Loucy (cell line): ENCODE data around the gene CERS6.

Source experiments
- H2AFZ ChIP-seq: fragments of 200-600 bp; sonication (generic); 2 replicates; pipeline ENCODE4 v1.6.0; 2016; ENCODE audit warnings: antibody characterized with exemption, mild to moderate bottlenecking, low read length, moderate library complexity
- H3F3A ChIP-seq: fragments of 200-600 bp; 2 replicates; pipeline ENCODE4 v1.6.0; 2016; ENCODE audit warnings: antibody characterized with exemption, low read depth, mild to moderate bottlenecking
- H3K27me3 ChIP-seq: fragments of 200-600 bp; sonication (generic); 2 replicates; pipeline ENCODE4 v1.6.1; 2014; ENCODE audit warnings: low read length, mild to moderate bottlenecking; ENCODE audit not compliant: insufficient read depth, poor library complexity, severe bottlenecking
- H3K36me3 ChIP-seq: fragments of 200-600 bp; sonication (generic); 2 replicates; pipeline ENCODE4 v1.6.1; 2016; ENCODE audit warnings: low read length; ENCODE audit not compliant: insufficient read depth
- H3K4me1 ChIP-seq: fragments of 200-600 bp; sonication (generic); 2 replicates; pipeline ENCODE4 v1.5.1; 2014; ENCODE audit warnings: low read length, mild to moderate bottlenecking; ENCODE audit not compliant: insufficient read depth, poor library complexity, severe bottlenecking
- H3K4me2 ChIP-seq: fragments of 200-600 bp; sonication (generic); 2 replicates; pipeline ENCODE4 v1.6.0; 2014; ENCODE audit warnings: antibody characterized with exemption, low read length, low read depth, mild to moderate bottlenecking; ENCODE audit not compliant: poor library complexity, severe bottlenecking
- H3K4me3 ChIP-seq: fragments of 200-600 bp; sonication (generic); 2 replicates; pipeline ENCODE4 v1.5.1; 2014; ENCODE audit warnings: low read length, mild to moderate bottlenecking, mixed read lengths; ENCODE audit not compliant: poor library complexity, severe bottlenecking
- H3K79me2 ChIP-seq: fragments of 200-600 bp; sonication (generic); 2 replicates; pipeline ENCODE4 v1.6.1; 2014; ENCODE audit warnings: low read length; ENCODE audit not compliant: insufficient read depth
- H3K9ac ChIP-seq: fragments of 200-600 bp; sonication (generic); 2 replicates; pipeline ENCODE4 v1.6.0; 2014; ENCODE audit warnings: mild to moderate bottlenecking, low read depth, low read length, moderate library complexity; ENCODE audit not compliant: poor library complexity, severe bottlenecking
- H3K9me2 ChIP-seq: fragments of 200-600 bp; sonication (generic); replicated peaks from 2 replicates; pipeline ENCODE4 v1.6.1; 2016; ENCODE audit warnings: low read depth, low read length, mixed read lengths
- H3K9me3 ChIP-seq: fragments of 200-600 bp; sonication (generic); 2 replicates; pipeline ENCODE4 v1.6.1; 2014; ENCODE audit warnings: mild to moderate bottlenecking, antibody characterized with exemption, low read length, low read depth; ENCODE audit not compliant: insufficient read depth
- H4K20me1 ChIP-seq: fragments of 200-600 bp; sonication (generic); 2 replicates; pipeline ENCODE4 v1.6.0; 2014; ENCODE audit warnings: antibody characterized with exemption, low read length, mild to moderate bottlenecking; ENCODE audit not compliant: insufficient read depth, poor library complexity, severe bottlenecking
- CTCF ChIP-seq: fragments of 200-600 bp; sonication (generic); conservative IDR thresholded peaks from 2 replicates; pipeline ENCODE4 v1.5.1; 2014; ENCODE audit warnings: mild to moderate bottlenecking, antibody characterized with exemption, low read length
- EZH2phosphoT487 ChIP-seq: fragments of 200-600 bp; IDR thresholded peaks from 2 replicates; pipeline ENCODE4 v1.6.1; 2018; ENCODE audit warnings: antibody characterized with exemption, mild to moderate bottlenecking, moderate library complexity, borderline replicate concordance

CERS6 gene

GRCh38 chr2:168568476-168569267, 112.6 kb downstream of the CERS6 start:
- Histone ChIP-seq H3K79me2 (0 out of 2 replicates have a peak, but pooled peaks cover 7% of the 10 kb centered on the region), H2AFZ (no peak overlapping the region), H3K36me3 (no peaks in the 10 kb centered on the region), H3K4me2 (no peak overlapping the region), H4K20me1 (peaks cover 3% of the 10 kb centered on the region), H3K9me3 (no peaks in the 10 kb centered on the region), H3K9me2 (no peaks in the 10 kb centered on the region), H3K9ac (no peak overlapping the region), H3K4me3 (no peak overlapping the region), H3K4me1 (peaks cover 8% of the 10 kb centered on the region), H3F3A (no peaks in the 10 kb centered on the region), H3K27me3 (no peaks in the 10 kb centered on the region)
- no peak for TF ChIP-seq CTCF
- no peak for TF ChIP-seq EZH2phosphoT487

- TF ChIP-seq EZH2phosphoT487 (no peak), CTCF (no peak)
- no peak overlapping the region for H3K4me3 ChIP-seq
- H2AFZ ChIP-seq, result no peak overlapping the region
- peaks cover 3% of the 10 kb centered on the region for H3K4me1 ChIP-seq
- no peaks in the 10 kb centered on the region for H3K9me2 ChIP-seq
- H3K27me3 ChIP-seq, result no peaks in the 10 kb centered on the region
- no peaks in the 10 kb centered on the region for H3F3A ChIP-seq
- 0 out of 2 replicates have a peak, but pooled peaks cover 7% of the 10 kb centered on the region for H3K79me2 ChIP-seq
- H3K4me2 ChIP-seq, result no peak overlapping the region
- H3K9ac ChIP-seq, result no peak overlapping the region
- H4K20me1 ChIP-seq, result peaks cover 3% of the 10 kb centered on the region
- no peaks in the 10 kb centered on the region for H3K36me3 ChIP-seq
- no peaks in the 10 kb centered on the region for H3K9me3 ChIP-seq
Measured at GRCh38 chr2:168571061-168571460, 115.0 kb downstream of the CERS6 start.

- H3F3A ChIP-seq, result no peaks in the 10 kb centered on the region
- H3K79me2 ChIP-seq, result peaks cover 12% of the 10 kb centered on the region; the same call in 1 of the 2 replicates
- peaks cover 3% of the 10 kb centered on the region for H3K4me1 ChIP-seq
- no peaks in the 10 kb centered on the region for H3K36me3 ChIP-seq
- H3K4me3 ChIP-seq, result no peak overlapping the region
- H2AFZ ChIP-seq, result no peak overlapping the region
- H3K9me2 ChIP-seq, result no peaks in the 10 kb centered on the region
- peaks cover 9% of the 10 kb centered on the region for H4K20me1 ChIP-seq
- H3K4me2 ChIP-seq, result no peak overlapping the region
- TF ChIP-seq CTCF (no peak), EZH2phosphoT487 (no peak)
- no peak overlapping the region for H3K9ac ChIP-seq
- H3K27me3 ChIP-seq, result no peaks in the 10 kb centered on the region
- H3K9me3 ChIP-seq, result no peaks in the 10 kb centered on the region
Measured at GRCh38 chr2:168573128-168573903, 117.2 kb downstream of the CERS6 start.
